CD4-positive, alpha-beta T cell (primary cell): Measurements from ENCODE around the gene TUBGCP6. TPM values are rescaled to one million over a fixed set of nuclear protein-coding genes. Genes with fewer than 3 reads are reported as not detected.
A peak's percentile ranks its signal among the peaks of the same experiment; 100 is the strongest.

Source experiments
- ATAC-seq: fragments of 200-7000 bp; cut with Tn5 transposase; one replicate; pipeline ENCODE4 v1.10.0; 2022; ENCODE audit warnings: mild to moderate bottlenecking; ENCODE audit not compliant: poor library complexity
- CTCF ChIA-PET: fragments of 350-600 bp; sonication (Branson Sonifier 250); formaldehyde crosslinking; loops from one replicate; lab custom pipeline; 2021; ENCODE audit warnings: antibody characterized with exemption, inconsistent platforms; lab: Charles Lee
- POLR2A ChIA-PET: fragments of 350-600 bp; sonication (Branson Sonifier 250); formaldehyde crosslinking; loops from one replicate; lab custom pipeline; 2021; ENCODE audit warnings: antibody characterized with exemption, inconsistent platforms; lab: Charles Lee
- DNase-seq, 14 experiments: peaks; one replicate each; pipeline ENCODE4 v3.0.0-alpha.2; 2013 to 2020; ENCODE audit warnings: mixed read lengths in 2 of 14
- H3K27ac ChIP-seq, 2 donors: one replicate each; pipeline versions ENCODE4 v1.5.1 to v1.7.0; 2013; ENCODE audit warnings: low read length in 2 of 2, low read depth in 1 of 2, mild to moderate bottlenecking in 1 of 2
- H3K27me3 ChIP-seq, 2 experiments: 1 replicate in 1 of 2; 2 replicates in 1 of 2; pipeline versions ENCODE4 v1.6.1 to v1.7.0; 2013; ENCODE audit warnings: low read length in 2 of 2, control low read depth in 1 of 2, mild to moderate bottlenecking in 1 of 2, moderate library complexity in 1 of 2; ENCODE audit not compliant: insufficient read depth in 2 of 2, control insufficient read depth in 1 of 2
- H3K36me3 ChIP-seq: one replicate; pipeline ENCODE4 v1.6.1; 2013; ENCODE audit warnings: low read length, control low read depth; ENCODE audit not compliant: insufficient read depth
- H3K4me1 ChIP-seq: one replicate; pipeline ENCODE4 v1.6.1; 2013; ENCODE audit warnings: low read length, control low read depth; ENCODE audit not compliant: insufficient read depth
- H3K4me3 ChIP-seq: one replicate; pipeline ENCODE4 v1.5.1; 2013; ENCODE audit warnings: mild to moderate bottlenecking, low read length, moderate library complexity
- H3K9me3 ChIP-seq, 2 experiments: 1 replicate in 1 of 2; 2 replicates in 1 of 2; pipeline versions ENCODE4 v1.6.1 to v1.7.0; 2013; ENCODE audit warnings: low read length in 2 of 2, mild to moderate bottlenecking in 2 of 2, control low read depth in 1 of 2, moderate library complexity in 1 of 2; ENCODE audit not compliant: control insufficient read depth in 1 of 2, insufficient read depth in 1 of 2
- H3K27ac Mint-ChIP-seq: one replicate; pipeline ENCODE4 v1.8.0; 2020; ENCODE audit warnings: mixed read lengths
- H3K27me3 Mint-ChIP-seq: one replicate; pipeline ENCODE4 v1.8.0; 2021; ENCODE audit warnings: mixed read lengths
- H3K36me3 Mint-ChIP-seq: one replicate; pipeline ENCODE4 v1.8.0; 2021; ENCODE audit warnings: low read depth, mixed read lengths
- H3K4me1 Mint-ChIP-seq: one replicate; pipeline ENCODE4 v1.8.0; 2021; ENCODE audit warnings: low read depth, mixed read lengths
- H3K4me3 Mint-ChIP-seq: one replicate; pipeline ENCODE4 v1.8.0; 2020; ENCODE audit warnings: mild to moderate bottlenecking, mixed read lengths
- H3K9me3 Mint-ChIP-seq: one replicate; pipeline ENCODE4 v1.8.0; 2020; ENCODE audit warnings: mixed read lengths
- CTCF ChIP-seq: fragments of 200-600 bp; IDR thresholded peaks from one replicate; pipeline ENCODE4 v1.8.0; 2022; ENCODE audit warnings: antibody characterized with exemption, mild to moderate bottlenecking
- intact Hi-C, 2 experiments: fragments of 100-400 bp; cut with DNase I in 1 of 2; cut with micrococcal nuclease in 1 of 2; formaldehyde crosslinking; loops; one replicate each; pipeline versions ENCODE4 v1.15.1 to v1.9.0; 2023 to 2025; cut with DNase I, micrococcal nuclease
- total RNA-seq, 174 experiments: library from RNA in 2 of 174; stranded (reverse) in 2 of 174; gene quantifications; one replicate each; pipeline ENCODE4 v1.2.3 and lab custom pipeline; 2021 to 2026

Gene TUBGCP6
- total RNA-seq, 2 experiments from 2014 or later = 124 to 126 TPM

- H3K36me3 ChIP-seq = peaks cover 29% of the 10 kb centered on the region
- peak; percentile 13 for ATAC-seq
- H3K4me3 ChIP-seq = peak overlapping the region; percentile 60
- POLR2A ChIA-PET = interaction anchor here (0.9 to 1.4 kb wide), 3 partner anchors 11 to 141 kb away, joined by 3 to 15 read pairs (median 5); no protein-coding TSS in a partner anchor
- DNase-seq = no peak
- Mint-ChIP-seq H3K27me3 (no peaks in the 10 kb centered on the region), H3K36me3 (peaks cover 44% of the 10 kb centered on the region), H3K4me1 (peaks cover 27% of the 10 kb centered on the region), H3K27ac (peak overlapping the region; percentile 80), H3K9me3 (no peaks in the 10 kb centered on the region), H3K4me3 (peak overlapping the region; percentile 91)
- peaks cover 28% of the 10 kb centered on the region for H3K4me1 ChIP-seq
- CTCF ChIA-PET = interaction anchor here (1.6 to 4.2 kb wide), 2 partner anchors 11 to 17 kb away, joined by 3 to 13 read pairs; no protein-coding TSS in a partner anchor
- H3K9me3 ChIP-seq = no peaks in the 10 kb centered on the region
- TF ChIP-seq CTCF = no peak
- H3K27me3 ChIP-seq = no peaks in the 10 kb centered on the region
- intact Hi-C loops = loop anchor here in 1 of 2 experiments (2.0 to 10.0 kb wide), 2 partner anchors 17 to 367 kb away; partner anchors contain the start of gene TRABD
- no peak overlapping the region for H3K27ac ChIP-seq
These were observed 43.4 kb downstream of the TUBGCP6 start for GRCh38 chr22:50201191-50202129.

DNA sequence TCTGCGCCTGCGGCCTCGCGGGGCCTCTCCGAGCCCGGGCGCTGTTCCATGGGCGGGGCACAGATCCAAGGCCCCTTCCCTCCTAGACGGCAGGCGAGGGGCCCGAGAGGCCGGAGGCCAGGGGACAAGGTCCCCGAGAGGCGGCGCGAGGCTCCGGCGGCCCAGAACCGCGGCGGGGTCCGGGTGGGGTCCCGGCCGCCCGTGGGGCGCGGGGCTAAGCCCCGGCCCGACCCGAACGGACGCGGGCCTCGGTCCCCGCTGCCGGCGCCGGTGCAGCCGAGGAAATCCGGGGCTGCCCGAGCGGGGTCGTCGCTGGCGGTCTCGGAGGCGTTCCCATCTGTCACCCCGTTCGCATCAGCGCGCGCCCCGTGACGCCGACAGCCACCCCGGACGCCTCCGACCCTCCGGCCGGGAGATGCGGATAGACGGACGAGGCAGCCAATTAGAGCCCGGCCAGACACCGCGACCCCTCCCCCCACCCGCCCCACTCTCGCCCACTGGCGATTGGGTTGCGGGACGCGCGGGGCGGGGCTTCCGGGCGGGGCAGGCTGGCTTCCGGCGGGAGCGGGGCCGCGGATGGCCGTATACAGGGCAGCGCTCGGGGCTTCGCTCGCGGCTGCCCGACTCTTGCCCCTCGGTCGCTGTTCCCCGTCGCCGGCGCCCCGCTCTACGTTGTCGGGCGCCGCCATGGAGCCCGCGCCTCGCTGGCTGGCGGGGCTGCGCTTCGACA, 44.2 kb downstream of the TUBGCP6 start, which contains the start of gene SELENOO:
Gene SELENOO (plus strand): TSS at position 551 of the 730 bp plus-strand sequence. CDS start 26 bp downstream, at position 577.
- peaks cover 30% of the 10 kb centered on the region for H3K36me3 ChIP-seq
- peak; percentile 76 to 96 (median 90) for DNase-seq
- H3K9me3 ChIP-seq = no peaks in the 10 kb centered on the region
- no peaks in the 10 kb centered on the region for H3K27me3 ChIP-seq
- H3K27ac ChIP-seq = peak within 1 kb of the TSS in 1 of 2 donors; percentile 40
- ATAC-seq = peak; percentile 80
- no peak for TF ChIP-seq CTCF
- Mint-ChIP-seq H3K4me1 (peaks cover 27% of the 10 kb centered on the region), H3K4me3 (peak within 1 kb of the TSS; percentile 91), H3K27ac (peak within 1 kb of the TSS; percentile 85), H3K9me3 (no peaks in the 10 kb centered on the region), H3K27me3 (no peaks in the 10 kb centered on the region), H3K36me3 (peaks cover 47% of the 10 kb centered on the region)
- CTCF ChIA-PET = no interaction called here
- H3K4me3 ChIP-seq = peak within 1 kb of the TSS; percentile 60
- POLR2A ChIA-PET = interaction anchor here (0.9 to 1.5 kb wide), 3 partner anchors 10 to 14 kb away, joined by 5 to 15 read pairs (median 14); no protein-coding TSS in a partner anchor
- intact Hi-C loops = loop anchor here (1.0 to 10.0 kb wide), 2 partner anchors 9 to 366 kb away; no protein-coding TSS in a partner anchor
- peaks cover 27% of the 10 kb centered on the region for H3K4me1 ChIP-seq
